GM23248 (cell line): ENCODE data around the gene SYNGR2. TPM values are rescaled to one million over a fixed set of nuclear protein-coding genes. Genes with fewer than 3 reads are reported as not detected.

Experiments used
- DNase-seq: peaks from one replicate; pipeline ENCODE4 v3.0.0-alpha.2; 2015
- H2AFZ ChIP-seq: fragments of 200-600 bp; sonication (generic); 2 replicates; pipeline ENCODE4 v1.6.1; 2016; ENCODE audit warnings: antibody characterized with exemption
- H3F3A ChIP-seq: fragments of 200-600 bp; sonication (generic); 2 replicates; pipeline ENCODE4 v1.6.1; 2016; ENCODE audit warnings: mild to moderate bottlenecking, antibody characterized with exemption, mixed run types; ENCODE audit not compliant: insufficient read depth
- H3K27ac ChIP-seq: fragments of 200-600 bp; sonication (generic); 2 replicates; pipeline ENCODE4 v1.5.1; 2016; ENCODE audit warnings: mild to moderate bottlenecking
- H3K27me3 ChIP-seq: fragments of 200-600 bp; sonication (generic); replicated peaks from 2 replicates; pipeline ENCODE4 v1.6.1; 2016; ENCODE audit warnings: mild to moderate bottlenecking; ENCODE audit not compliant: insufficient read depth
- H3K36me3 ChIP-seq: fragments of 200-600 bp; sonication (generic); 2 replicates; pipeline ENCODE4 v1.6.1; 2016; ENCODE audit warnings: low read depth, mild to moderate bottlenecking
- H3K4me1 ChIP-seq: fragments of 200-600 bp; sonication (generic); 2 replicates; pipeline ENCODE4 v1.6.1; 2016; ENCODE audit warnings: mild to moderate bottlenecking; ENCODE audit not compliant: insufficient read depth
- H3K4me2 ChIP-seq: fragments of 200-600 bp; sonication (generic); one replicate; pipeline ENCODE4 v1.6.1; 2016; ENCODE audit warnings: mild to moderate bottlenecking; ENCODE audit not compliant: unreplicated experiment
- H3K4me3 ChIP-seq: fragments of 200-600 bp; sonication (generic); 2 replicates; pipeline ENCODE4 v1.5.1; 2016; ENCODE audit warnings: mild to moderate bottlenecking
- H3K79me2 ChIP-seq: fragments of 200-600 bp; sonication (generic); 2 replicates; pipeline ENCODE4 v1.6.1; 2016; ENCODE audit warnings: mild to moderate bottlenecking; ENCODE audit not compliant: insufficient read depth
- H3K9ac ChIP-seq: fragments of 200-600 bp; sonication (generic); 2 replicates; pipeline ENCODE4 v1.6.1; 2016; ENCODE audit warnings: mild to moderate bottlenecking
- H3K9me2 ChIP-seq: fragments of 200-600 bp; sonication (generic); 2 replicates; pipeline ENCODE4 v1.6.1; 2016; ENCODE audit warnings: mixed run types, mild to moderate bottlenecking, moderate library complexity; ENCODE audit not compliant: insufficient read depth
- H3K9me3 ChIP-seq: fragments of 200-600 bp; sonication (generic); one replicate; pipeline ENCODE4 v1.6.1; 2017; ENCODE audit warnings: low read depth
- H4K20me1 ChIP-seq: fragments of 200-600 bp; sonication (generic); 2 replicates; pipeline ENCODE4 v1.6.0; 2016; ENCODE audit not compliant: insufficient read depth
- EZH2 ChIP-seq: fragments of 200-600 bp; sonication (generic); IDR thresholded peaks from 2 replicates; pipeline ENCODE4 v1.6.1; 2018; ENCODE audit warnings: antibody characterized with exemption, mild to moderate bottlenecking; ENCODE audit not compliant: insufficient read depth, poor library complexity, severe bottlenecking
- EZH2phosphoT487 ChIP-seq: fragments of 200-600 bp; sonication (generic); IDR thresholded peaks from 2 replicates; pipeline ENCODE4 v1.6.1; 2018; ENCODE audit warnings: antibody characterized with exemption, moderate library complexity, mild to moderate bottlenecking, low read depth; ENCODE audit not compliant: insufficient read depth
- WGBS, 2 experiments: methylation state at CpG; one replicate each; pipeline ENCODE4 v1.1.6; 2015 to 2017; ENCODE audit warnings: low lambda C conversion rate in 2 of 2, low coverage in 1 of 2; ENCODE audit errors: missing lambda C conversion rate in 2 of 2; 5-methylcytosine and 5-hydroxymethylcytosine counted together
- in situ Hi-C: fragments of 300-500 bp; cut with MboI; formaldehyde crosslinking; loops from 2 replicates; pipeline ENCODE4 v1.15.0; 2020
- polyA plus RNA-seq: library from polyadenylated mRNA; unstranded; fragments of >200 nt; fragmentation: Nextera tagmentation; extraction: Ambion mirVana; gene quantifications from 2 replicates; pipeline ENCODE4 v1.2.1, GENCODE V29; 2016
- total RNA-seq: library from RNA; depleted of rRNA; stranded (reverse); fragments of >200 nt; shearing (Covaris generic); gene quantifications from 2 replicates; pipeline ENCODE4 v1.2.3, GENCODE V29; 2014

The SYNGR2 gene
- total and polyA plus RNA-seq, 2 experiments from 2014 or later, result 6.2 to 19.3 TPM

- no peak overlapping the region for H2AFZ ChIP-seq
- no peak overlapping the region for H3K4me2 ChIP-seq
- H3K27ac ChIP-seq, result no peak overlapping the region
- no peaks in the 10 kb centered on the region for H3K4me1 ChIP-seq
- H3K79me2 ChIP-seq, result no peaks in the 10 kb centered on the region
- 94 to 96% methylated on average over 13 of the region's 13 CpGs for WGBS, 2 experiments
- no peaks in the 10 kb centered on the region for H3K36me3 ChIP-seq
- no peaks in the 10 kb centered on the region for H3K27me3 ChIP-seq
- H4K20me1 ChIP-seq, result no peaks in the 10 kb centered on the region
- H3K9ac ChIP-seq, result no peak overlapping the region
- H3K9me2 ChIP-seq, result no peaks in the 10 kb centered on the region
- in situ Hi-C loops, result no loop called here
- H3F3A ChIP-seq, result no peaks in the 10 kb centered on the region
- TF ChIP-seq EZH2phosphoT487, result no peak
- TF ChIP-seq EZH2, result no peak
- H3K9me3 ChIP-seq, result no peaks in the 10 kb centered on the region
- no peak for DNase-seq
- no peak overlapping the region for H3K4me3 ChIP-seq
Measured at GRCh38 chr17:78182504-78182903, 14.1 kb downstream of the SYNGR2 start.

GRCh38 chr17:78183916-78184315 is 15.5 kb downstream of the SYNGR2 start:
- Histone ChIP-seq H3K4me3 (no peak overlapping the region), H3K9me3 (no peaks in the 10 kb centered on the region), H3K4me1 (no peaks in the 10 kb centered on the region), H3K36me3 (no peaks in the 10 kb centered on the region), H3K9me2 (no peaks in the 10 kb centered on the region), H3K79me2 (peaks cover 5% of the 10 kb centered on the region), H3K27ac (no peak overlapping the region), H3F3A (no peaks in the 10 kb centered on the region), H4K20me1 (no peaks in the 10 kb centered on the region), H3K4me2 (no peak overlapping the region), H3K9ac (no peak overlapping the region), H3K27me3 (no peaks in the 10 kb centered on the region), H2AFZ (no peak overlapping the region)
- no peak for TF ChIP-seq EZH2
- no peak for TF ChIP-seq EZH2phosphoT487
- in situ Hi-C loops, result no loop called here
- no peak for DNase-seq
- 95 to 97% methylated on average over 12 of the region's 12 CpGs for WGBS, 2 experiments

GRCh38 chr17:78184351-78184750 is 16.0 kb downstream of the SYNGR2 start:
- H3K9me2 ChIP-seq, result no peaks in the 10 kb centered on the region
- H2AFZ ChIP-seq, result no peak overlapping the region
- WGBS, 2 experiments, result 81 to 85% methylated on average over 10 of the region's 10 CpGs
- no peaks in the 10 kb centered on the region for H3F3A ChIP-seq
- no peak for DNase-seq
- H4K20me1 ChIP-seq, result no peaks in the 10 kb centered on the region
- peaks cover 5% of the 10 kb centered on the region for H3K79me2 ChIP-seq
- no peaks in the 10 kb centered on the region for H3K36me3 ChIP-seq
- no peaks in the 10 kb centered on the region for H3K4me1 ChIP-seq
- no peak overlapping the region for H3K4me2 ChIP-seq
- H3K9me3 ChIP-seq, result no peaks in the 10 kb centered on the region
- no peaks in the 10 kb centered on the region for H3K27me3 ChIP-seq
- no peak overlapping the region for H3K9ac ChIP-seq
- TF ChIP-seq EZH2 (no peak), EZH2phosphoT487 (no peak)
- no peak overlapping the region for H3K27ac ChIP-seq
- in situ Hi-C loops, result no loop called here
- H3K4me3 ChIP-seq, result no peak overlapping the region

GRCh38 chr17:78184868-78185267 is 16.5 kb downstream of the SYNGR2 start:
- Histone ChIP-seq H3K27ac (no peak overlapping the region), H4K20me1 (no peaks in the 10 kb centered on the region), H3K4me3 (no peak overlapping the region), H3K4me1 (no peaks in the 10 kb centered on the region), H3K36me3 (no peaks in the 10 kb centered on the region), H3K27me3 (no peaks in the 10 kb centered on the region), H3F3A (no peaks in the 10 kb centered on the region), H3K9me2 (no peaks in the 10 kb centered on the region), H2AFZ (no peak overlapping the region), H3K79me2 (peaks cover 5% of the 10 kb centered on the region), H3K9ac (no peak overlapping the region), H3K4me2 (no peak overlapping the region), H3K9me3 (no peaks in the 10 kb centered on the region)
- 90 to 92% methylated on average over 9 of the region's 9 CpGs for WGBS, 2 experiments
- DNase-seq, result no peak
- TF ChIP-seq EZH2phosphoT487 (no peak), EZH2 (no peak)
- in situ Hi-C loops, result no loop called here

GRCh38 chr17:78185981-78186691 is 17.8 kb downstream of the SYNGR2 start:
- in situ Hi-C loops, result no loop called here
- no peaks in the 10 kb centered on the region for H3F3A ChIP-seq
- 34 to 40% methylated on average over 10 of the region's 10 CpGs for whole genome bisulfite sequencing, 2 experiments
- no peaks in the 10 kb centered on the region for H4K20me1 ChIP-seq
- H3K4me3 ChIP-seq, result peak overlapping the region; percentile 83
- H3K79me2 ChIP-seq, result peaks cover 5% of the 10 kb centered on the region
- H3K4me2 ChIP-seq, result no peak overlapping the region
- H3K36me3 ChIP-seq, result no peaks in the 10 kb centered on the region
- TF ChIP-seq EZH2phosphoT487 (no peak), EZH2 (no peak)
- H3K9ac ChIP-seq, result 0 out of 2 replicates have a peak overlapping the region, but pooled peaks have one; percentile 16
- no peaks in the 10 kb centered on the region for H3K27me3 ChIP-seq
- no peaks in the 10 kb centered on the region for H3K9me3 ChIP-seq
- no peaks in the 10 kb centered on the region for H3K9me2 ChIP-seq
- no peaks in the 10 kb centered on the region for H3K4me1 ChIP-seq
- DNase-seq, result peak; percentile 54
- H3K27ac ChIP-seq, result no peak overlapping the region
- peak overlapping the region; percentile 93 for H2AFZ ChIP-seq
